ENCODE results near the gene TMEM108.

The TMEM108 gene

DNA sequence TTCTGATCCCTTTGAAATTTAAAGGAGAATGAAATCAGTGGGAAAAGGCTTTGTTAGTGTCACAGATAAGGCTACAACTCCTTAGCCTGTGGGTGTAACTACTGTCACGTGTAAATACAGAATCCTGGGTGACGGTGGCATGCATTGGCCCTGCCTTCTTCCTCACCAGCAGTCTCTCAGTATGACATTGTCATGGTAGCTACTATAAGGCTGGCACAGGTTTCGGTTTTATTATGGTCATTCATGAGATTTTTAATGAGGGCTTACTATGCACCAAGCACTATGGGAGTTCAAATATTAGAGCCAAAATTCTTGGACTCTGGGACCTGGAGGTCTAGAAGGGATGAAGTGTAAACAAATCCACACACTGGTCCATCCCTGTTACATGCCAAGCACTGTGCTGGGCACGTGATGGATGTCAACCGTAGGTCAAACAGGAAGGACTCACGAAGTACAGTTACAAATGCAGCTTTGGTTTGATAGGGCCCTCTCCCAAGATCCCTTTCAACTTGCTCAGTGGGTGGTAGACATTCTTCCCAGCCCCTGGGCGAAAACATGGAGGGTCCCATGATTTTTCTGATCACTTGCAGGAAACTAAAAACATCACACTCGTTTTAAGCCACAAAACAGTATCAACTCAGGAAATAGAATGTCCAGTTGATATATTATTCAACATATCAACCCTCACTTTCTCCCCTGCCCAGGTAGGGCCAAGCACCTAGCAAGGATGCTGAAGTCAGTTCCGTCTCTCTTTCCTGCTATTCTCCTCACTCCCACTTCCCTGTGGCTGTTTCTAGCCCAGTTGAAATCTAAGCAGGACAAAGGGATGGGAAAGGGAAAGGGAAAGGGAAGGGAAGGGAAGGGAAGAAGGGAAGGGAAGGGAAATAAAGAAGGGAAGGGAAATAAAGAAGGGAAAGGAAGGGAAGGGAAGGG lies 387.0 kb downstream of the TMEM108 start:
- Mint-ChIP-seq H3K4me3 (no peak overlapping the region), H3K27me3 (ENCODE audit: low read depth) (peaks cover 38% of the 10 kb centered on the region)
- TF ChIP-seq, protein P1, sequence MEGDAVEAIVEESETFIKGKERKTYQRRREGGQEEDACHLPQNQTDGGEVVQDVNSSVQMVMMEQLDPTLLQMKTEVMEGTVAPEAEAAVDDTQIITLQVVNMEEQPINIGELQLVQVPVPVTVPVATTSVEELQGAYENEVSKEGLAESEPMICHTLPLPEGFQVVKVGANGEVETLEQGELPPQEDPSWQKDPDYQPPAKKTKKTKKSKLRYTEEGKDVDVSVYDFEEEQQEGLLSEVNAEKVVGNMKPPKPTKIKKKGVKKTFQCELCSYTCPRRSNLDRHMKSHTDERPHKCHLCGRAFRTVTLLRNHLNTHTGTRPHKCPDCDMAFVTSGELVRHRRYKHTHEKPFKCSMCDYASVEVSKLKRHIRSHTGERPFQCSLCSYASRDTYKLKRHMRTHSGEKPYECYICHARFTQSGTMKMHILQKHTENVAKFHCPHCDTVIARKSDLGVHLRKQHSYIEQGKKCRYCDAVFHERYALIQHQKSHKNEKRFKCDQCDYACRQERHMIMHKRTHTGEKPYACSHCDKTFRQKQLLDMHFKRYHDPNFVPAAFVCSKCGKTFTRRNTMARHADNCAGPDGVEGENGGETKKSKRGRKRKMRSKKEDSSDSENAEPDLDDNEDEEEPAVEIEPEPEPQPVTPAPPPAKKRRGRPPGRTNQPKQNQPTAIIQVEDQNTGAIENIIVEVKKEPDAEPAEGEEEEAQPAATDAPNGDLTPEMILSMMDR (IDR thresholded peaks at IDR 0.05; ENCODE audit: unreplicated experiment in 3 of 3): no peak

DNA sequence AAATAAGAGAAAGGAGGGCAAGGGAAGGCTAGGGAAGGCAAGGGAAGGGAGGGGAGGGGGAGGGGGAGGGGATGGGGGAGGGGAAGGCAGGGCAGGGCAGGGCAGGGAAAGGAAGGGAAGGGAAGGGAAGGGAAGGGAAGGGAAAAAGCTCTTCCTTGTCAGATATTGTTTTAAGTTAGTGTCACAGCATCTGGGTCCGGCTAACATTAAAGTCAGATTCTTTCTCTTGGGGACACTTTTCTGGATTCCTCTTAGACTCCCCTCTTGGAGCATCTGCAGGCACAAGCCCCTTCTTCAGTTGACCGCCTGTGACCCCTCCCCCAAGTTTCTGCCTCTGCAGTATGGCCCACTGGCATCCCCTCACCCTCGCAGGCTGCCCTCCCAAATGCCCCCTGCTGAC lies 387.7 kb downstream of the TMEM108 start:
- Mint-ChIP-seq H3K4me1 (peaks cover 7% of the 10 kb centered on the region), H3K27ac (no peak overlapping the region), H3K27me3 (ENCODE audit: low read depth) (peaks cover 35% of the 10 kb centered on the region), H3K4me3 (no peak overlapping the region), H3K9me3 (no peaks in the 10 kb centered on the region), H3K36me3 (ENCODE audit: low read depth) (no peaks in the 10 kb centered on the region)
- TF ChIP-seq, protein P1 (IDR thresholded peaks at IDR 0.05; ENCODE audit: unreplicated experiment in 3 of 3): no peak

More for the DNA sequence above, 387.0 kb downstream of the TMEM108 start:
- no peak overlapping the region for H3K27ac Mint-ChIP-seq
- no peaks in the 10 kb centered on the region for H3K9me3 Mint-ChIP-seq
- peaks cover 10% of the 10 kb centered on the region for H3K4me1 Mint-ChIP-seq
- no peaks in the 10 kb centered on the region for H3K36me3 Mint-ChIP-seq (ENCODE audit: low read depth)

DNA sequence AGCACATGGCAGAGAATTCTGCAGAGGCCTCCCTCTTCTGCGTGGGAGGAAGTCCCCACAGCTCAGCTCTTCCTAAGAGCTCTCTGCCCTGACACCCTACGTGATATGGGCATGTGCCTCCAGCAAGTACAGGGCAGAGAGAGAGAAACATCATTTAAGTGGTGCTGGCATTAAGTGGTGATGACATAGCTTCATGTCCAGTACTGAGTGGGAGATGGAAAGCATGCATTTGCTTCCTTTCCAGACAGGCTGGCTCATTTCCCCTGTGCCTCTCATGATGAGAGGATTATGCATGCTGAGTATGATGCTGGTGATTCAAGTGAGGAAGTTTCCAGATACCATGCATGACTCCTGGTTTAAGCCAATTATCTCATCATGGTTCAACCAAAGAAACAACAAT lies 388.5 kb downstream of the TMEM108 start:
- H3K4me1 Mint-ChIP-seq: peaks cover 4% of the 10 kb centered on the region

DNA sequence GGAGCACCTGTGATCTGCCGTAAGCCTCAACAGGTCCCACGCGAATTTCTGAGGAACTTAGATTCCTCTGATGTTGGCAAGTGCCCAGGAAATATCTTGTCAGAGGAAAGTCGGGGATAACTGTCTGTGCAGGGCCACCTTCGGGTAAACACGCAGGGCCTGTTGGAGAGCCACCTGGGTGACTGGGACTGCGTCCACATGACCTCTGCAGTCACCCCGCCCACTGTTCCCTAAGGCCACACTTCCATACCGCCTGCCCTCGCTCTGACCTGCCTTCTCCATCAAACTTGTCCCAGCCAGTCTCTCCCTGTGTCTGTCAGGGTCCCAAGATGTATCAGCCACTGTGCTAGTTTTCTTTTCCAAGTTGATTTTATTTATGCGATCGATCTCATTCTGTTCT lies 390.4 kb downstream of the TMEM108 start:
- no peaks in the 10 kb centered on the region for H3K9me3 Mint-ChIP-seq
- H3K27ac Mint-ChIP-seq: no peak overlapping the region
- H3K4me3 Mint-ChIP-seq: no peak overlapping the region
- H3K36me3 Mint-ChIP-seq (ENCODE audit: low read depth): no peaks in the 10 kb centered on the region
- peaks cover 4% of the 10 kb centered on the region for H3K4me1 Mint-ChIP-seq
- peaks cover 25% of the 10 kb centered on the region for H3K27me3 Mint-ChIP-seq (ENCODE audit: low read depth)
- TF ChIP-seq, protein P1 (IDR thresholded peaks at IDR 0.05; ENCODE audit: unreplicated experiment in 3 of 3): no peak

More for the DNA sequence above, 388.5 kb downstream of the TMEM108 start:
- H3K36me3 Mint-ChIP-seq (ENCODE audit: low read depth): no peaks in the 10 kb centered on the region
- H3K9me3 Mint-ChIP-seq: no peaks in the 10 kb centered on the region
- no peak overlapping the region for H3K27ac Mint-ChIP-seq
- peaks cover 27% of the 10 kb centered on the region for H3K27me3 Mint-ChIP-seq (ENCODE audit: low read depth)
- TF ChIP-seq, protein P1 (IDR thresholded peaks at IDR 0.05; ENCODE audit: unreplicated experiment in 3 of 3): no peak
- H3K4me3 Mint-ChIP-seq: no peak overlapping the region

DNA sequence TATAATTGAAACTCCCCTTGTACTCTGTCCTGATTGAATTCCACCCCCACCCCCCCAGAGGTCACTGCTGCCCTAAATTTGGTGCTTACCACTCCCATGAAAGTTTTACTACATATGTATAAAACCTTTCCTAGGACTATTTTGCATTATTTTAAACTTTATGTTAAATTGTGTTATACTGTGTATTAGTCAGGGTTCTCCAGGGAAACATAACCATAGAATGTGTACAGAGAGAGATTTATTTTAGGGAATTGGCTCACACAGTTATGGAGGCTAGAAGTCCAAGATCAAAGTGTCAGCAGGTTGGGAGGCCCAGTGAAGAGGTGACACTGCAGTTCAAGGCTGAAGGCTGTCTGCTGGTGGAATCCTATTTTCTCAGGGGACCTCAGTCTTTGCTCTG lies 390.9 kb downstream of the TMEM108 start:
- Mint-ChIP-seq H3K27me3 (ENCODE audit: low read depth) (peaks cover 20% of the 10 kb centered on the region), H3K36me3 (ENCODE audit: low read depth) (no peaks in the 10 kb centered on the region), H3K9me3 (no peaks in the 10 kb centered on the region), H3K4me1 (no peaks in the 10 kb centered on the region), H3K4me3 (no peak overlapping the region), H3K27ac (no peak overlapping the region)
- TF ChIP-seq, protein P1 (IDR thresholded peaks at IDR 0.05; ENCODE audit: unreplicated experiment in 3 of 3): no peak

DNA sequence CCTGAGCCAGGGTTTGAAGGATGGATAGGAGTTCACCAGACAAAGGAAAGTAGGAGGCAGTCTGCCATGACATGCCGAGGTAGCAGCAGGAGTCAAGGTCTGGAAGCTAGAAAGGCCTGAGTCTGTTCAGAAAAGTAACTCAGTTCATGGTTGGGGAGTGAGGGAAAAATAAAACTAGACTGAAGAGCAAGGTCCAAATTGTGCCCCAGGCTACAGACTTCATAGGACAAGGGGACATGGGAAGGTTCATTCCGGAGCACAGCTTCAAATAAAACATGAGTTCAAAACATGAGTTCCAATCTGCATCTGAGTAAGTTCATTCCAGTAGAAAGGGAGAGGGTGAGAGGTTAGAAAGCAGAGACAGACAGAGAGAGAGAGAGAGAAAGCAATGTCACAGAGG lies 401.4 kb downstream of the TMEM108 start:
- peaks cover 6% of the 10 kb centered on the region for H3K4me1 Mint-ChIP-seq
- peaks cover 38% of the 10 kb centered on the region for H3K27me3 Mint-ChIP-seq (ENCODE audit: low read depth)
- TF ChIP-seq, protein P1 (IDR thresholded peaks at IDR 0.05; ENCODE audit: unreplicated experiment in 3 of 3): no peak
- H3K27ac Mint-ChIP-seq: no peak overlapping the region
- H3K36me3 Mint-ChIP-seq (ENCODE audit: low read depth): peaks cover 4% of the 10 kb centered on the region
- peaks cover 8% of the 10 kb centered on the region for H3K9me3 Mint-ChIP-seq
- no peak overlapping the region for H3K4me3 Mint-ChIP-seq
